ENCODE measurements around the gene CCDC92B. TPM values are rescaled to one million over a fixed set of nuclear protein-coding genes. Genes with fewer than 3 reads are reported as not detected.

CCDC92B gene
- total and polyA plus RNA-seq, 2 experiments from 2014 or later: 0.10 TPM; not detected in 1

DNA sequence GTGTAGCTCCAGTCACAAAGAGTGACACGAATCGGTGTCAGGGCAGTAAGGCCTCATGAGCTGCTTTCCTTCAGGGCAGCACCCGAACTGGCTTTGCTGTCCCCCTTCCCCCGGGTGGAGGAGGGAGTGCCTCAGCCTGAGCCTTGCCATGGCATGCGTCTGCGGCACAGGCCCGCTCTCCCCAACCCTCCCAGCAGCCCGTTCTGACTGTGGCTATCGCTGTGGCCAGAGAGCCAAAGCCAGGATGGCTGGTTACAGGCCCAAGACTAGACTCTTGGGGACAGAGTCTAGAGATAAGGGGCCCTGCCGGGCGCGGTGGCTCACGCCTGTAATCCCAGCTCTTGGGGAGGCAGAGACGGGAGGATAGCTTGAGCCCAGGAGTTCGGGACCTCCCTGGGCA, 63.8 kb downstream of the CCDC92B start:
- H3K27me3 ChIP-seq: no peaks in the 10 kb centered on the region
- H3K4me3 ChIP-seq: no peak overlapping the region
- peaks cover 7% of the 10 kb centered on the region for H3K79me2 ChIP-seq
- H3K27ac ChIP-seq: no peak overlapping the region
- H3K4me2 ChIP-seq: no peak overlapping the region
- peaks cover 5% of the 10 kb centered on the region for H3K4me1 ChIP-seq (ENCODE audit: insufficient read depth)
- no peak for DNase-seq (ENCODE audit: low spot score)
- H4K20me1 ChIP-seq (ENCODE audit: insufficient read depth, poor library complexity, severe bottlenecking): peaks cover 5% of the 10 kb centered on the region
- H3K36me3 ChIP-seq (replicated peaks; ENCODE audit: insufficient read depth, low read depth): peaks cover 5% of the 10 kb centered on the region
- H3K9me2 ChIP-seq (replicated peaks; ENCODE audit: insufficient read depth): no peaks in the 10 kb centered on the region
- H3K9me3 ChIP-seq (ENCODE audit: low read depth): no peaks in the 10 kb centered on the region
- 97% methylated on average over 15 of the region's 15 CpGs for WGBS (ENCODE audit: low lambda C conversion rate, missing lambda C conversion rate)
- H2AFZ ChIP-seq: no peak overlapping the region
- TF ChIP-seq EZH2phosphoT487 (IDR thresholded peaks at IDR 0.05; ENCODE audit: low read depth, severe bottlenecking, unreplicated experiment): no peak
- TF ChIP-seq, protein P1, sequence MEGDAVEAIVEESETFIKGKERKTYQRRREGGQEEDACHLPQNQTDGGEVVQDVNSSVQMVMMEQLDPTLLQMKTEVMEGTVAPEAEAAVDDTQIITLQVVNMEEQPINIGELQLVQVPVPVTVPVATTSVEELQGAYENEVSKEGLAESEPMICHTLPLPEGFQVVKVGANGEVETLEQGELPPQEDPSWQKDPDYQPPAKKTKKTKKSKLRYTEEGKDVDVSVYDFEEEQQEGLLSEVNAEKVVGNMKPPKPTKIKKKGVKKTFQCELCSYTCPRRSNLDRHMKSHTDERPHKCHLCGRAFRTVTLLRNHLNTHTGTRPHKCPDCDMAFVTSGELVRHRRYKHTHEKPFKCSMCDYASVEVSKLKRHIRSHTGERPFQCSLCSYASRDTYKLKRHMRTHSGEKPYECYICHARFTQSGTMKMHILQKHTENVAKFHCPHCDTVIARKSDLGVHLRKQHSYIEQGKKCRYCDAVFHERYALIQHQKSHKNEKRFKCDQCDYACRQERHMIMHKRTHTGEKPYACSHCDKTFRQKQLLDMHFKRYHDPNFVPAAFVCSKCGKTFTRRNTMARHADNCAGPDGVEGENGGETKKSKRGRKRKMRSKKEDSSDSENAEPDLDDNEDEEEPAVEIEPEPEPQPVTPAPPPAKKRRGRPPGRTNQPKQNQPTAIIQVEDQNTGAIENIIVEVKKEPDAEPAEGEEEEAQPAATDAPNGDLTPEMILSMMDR (IDR thresholded peaks at IDR 0.05; ENCODE audit: poor library complexity): no peak
- TF ChIP-seq EZH2 (IDR thresholded peaks at IDR 0.05; ENCODE audit: borderline replicate concordance): no peak

DNA sequence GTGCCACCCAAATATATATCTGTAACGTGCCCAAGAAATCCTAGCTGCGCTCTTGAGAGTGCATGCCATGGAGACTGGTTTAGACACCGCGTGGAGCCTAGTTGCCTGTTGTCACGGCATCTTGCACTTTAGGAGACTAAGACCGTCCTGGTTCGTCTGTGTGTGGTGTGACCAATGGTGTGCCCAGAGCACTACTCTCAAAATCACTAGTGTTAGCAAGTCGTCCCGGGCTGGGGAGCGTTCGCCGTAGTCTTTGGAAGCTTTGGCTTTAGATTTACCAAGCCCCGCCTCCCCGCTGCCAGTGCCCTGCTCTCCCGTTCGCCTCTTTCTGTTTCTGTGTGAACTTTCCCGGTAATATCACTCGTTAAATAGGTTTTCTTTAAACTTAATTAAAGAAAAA, 64.9 kb downstream of the CCDC92B start:
- H3K79me2 ChIP-seq: peaks cover 7% of the 10 kb centered on the region
- no peak overlapping the region for H3K4me3 ChIP-seq
- no peak for DNase-seq (ENCODE audit: low spot score)
- H3K36me3 ChIP-seq (replicated peaks; ENCODE audit: insufficient read depth, low read depth): peaks cover 5% of the 10 kb centered on the region
- TF ChIP-seq EZH2 (IDR thresholded peaks at IDR 0.05; ENCODE audit: borderline replicate concordance) (no peak), EZH2phosphoT487 (IDR thresholded peaks at IDR 0.05; ENCODE audit: low read depth, severe bottlenecking, unreplicated experiment) (no peak)
- H2AFZ ChIP-seq: no peak overlapping the region
- H3K9me3 ChIP-seq (ENCODE audit: low read depth): no peaks in the 10 kb centered on the region
- WGBS (ENCODE audit: low lambda C conversion rate, missing lambda C conversion rate): 95% methylated on average over 18 of the region's 18 CpGs
- peaks cover 5% of the 10 kb centered on the region for H3K4me1 ChIP-seq (ENCODE audit: insufficient read depth)
- H3K4me2 ChIP-seq: no peak overlapping the region
- no peaks in the 10 kb centered on the region for H3K27me3 ChIP-seq
- H4K20me1 ChIP-seq (ENCODE audit: insufficient read depth, poor library complexity, severe bottlenecking): peaks cover 5% of the 10 kb centered on the region
- H3K9me2 ChIP-seq (replicated peaks; ENCODE audit: insufficient read depth): no peaks in the 10 kb centered on the region
- H3K27ac ChIP-seq: no peak overlapping the region

DNA sequence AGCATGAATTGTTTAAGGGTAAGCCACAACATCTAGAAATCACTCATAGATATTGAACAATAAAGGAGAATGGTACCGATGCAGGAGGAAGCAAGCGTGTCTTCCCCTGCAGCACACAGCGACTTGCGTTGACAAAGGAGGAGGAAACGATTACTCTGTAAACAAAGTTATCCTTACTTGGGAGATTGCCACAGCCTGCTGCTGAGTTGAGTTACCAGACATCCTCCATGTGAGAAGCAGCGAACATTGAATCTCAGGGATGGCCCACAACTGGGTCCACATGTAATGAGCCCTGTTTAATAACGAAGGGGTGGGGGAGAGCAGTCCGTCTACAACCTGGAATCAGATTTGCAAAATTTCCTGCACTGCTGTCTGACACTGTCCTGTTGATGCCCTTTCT, 65.5 kb downstream of the CCDC92B start:
- Histone ChIP-seq H3K4me2 (no peak overlapping the region), H3K9me2 (replicated peaks; ENCODE audit: insufficient read depth) (no peaks in the 10 kb centered on the region), H3K4me3 (no peak overlapping the region), H2AFZ (no peak overlapping the region), H3K79me2 (peaks cover 7% of the 10 kb centered on the region), H3K36me3 (replicated peaks; ENCODE audit: insufficient read depth, low read depth) (peaks cover 5% of the 10 kb centered on the region), H3K27me3 (no peaks in the 10 kb centered on the region), H3K27ac (no peak overlapping the region), H3K9me3 (ENCODE audit: low read depth) (no peaks in the 10 kb centered on the region), H4K20me1 (ENCODE audit: insufficient read depth, poor library complexity, severe bottlenecking) (peaks cover 5% of the 10 kb centered on the region), H3K4me1 (ENCODE audit: insufficient read depth) (peaks cover 4% of the 10 kb centered on the region)
- no peak for TF ChIP-seq EZH2 (IDR thresholded peaks at IDR 0.05; ENCODE audit: borderline replicate concordance)
- TF ChIP-seq EZH2phosphoT487 (IDR thresholded peaks at IDR 0.05; ENCODE audit: low read depth, severe bottlenecking, unreplicated experiment): no peak
- TF ChIP-seq, protein P1 (IDR thresholded peaks at IDR 0.05; ENCODE audit: poor library complexity): no peak
- peak; percentile 37 for DNase-seq (ENCODE audit: low spot score)
- 64% methylated on average over 8 of the region's 8 CpGs for WGBS (ENCODE audit: low lambda C conversion rate, missing lambda C conversion rate)

DNA sequence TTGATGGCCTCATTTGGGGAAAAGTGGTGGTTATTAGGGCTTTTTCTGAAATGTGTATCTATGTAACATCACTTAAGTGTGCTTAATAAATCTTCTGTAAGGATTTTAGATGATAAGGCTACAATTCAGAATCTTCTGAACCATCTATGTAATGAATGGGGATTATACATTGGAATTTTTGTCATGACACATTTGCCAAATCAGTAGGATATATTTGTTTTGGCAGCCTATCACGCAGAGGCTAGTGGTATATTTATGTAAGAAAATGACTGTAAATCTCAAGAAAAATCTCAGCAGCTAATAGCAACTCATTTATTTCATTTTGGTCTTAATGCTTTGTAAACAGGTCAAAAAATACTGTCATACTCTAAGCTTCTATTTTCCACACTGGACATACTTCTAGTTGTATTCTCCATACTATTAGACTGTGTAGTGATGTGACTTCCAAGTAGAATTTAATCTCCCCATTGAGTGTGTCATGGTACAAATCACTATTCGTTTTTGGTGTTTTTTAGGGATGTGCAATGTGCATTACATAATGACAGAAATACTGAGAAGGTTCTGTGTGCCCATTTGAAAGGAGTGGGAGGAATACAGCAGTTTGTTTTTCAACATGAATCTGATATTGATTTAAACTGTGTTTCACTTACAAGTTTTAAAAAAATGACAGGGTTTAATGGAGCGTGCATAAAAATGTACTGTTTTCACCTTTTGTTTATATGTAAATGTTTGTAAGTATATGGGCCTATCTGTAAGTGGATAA, 67.1 kb downstream of the CCDC92B start:
- Histone ChIP-seq H4K20me1 (ENCODE audit: insufficient read depth, poor library complexity, severe bottlenecking) (peaks cover 5% of the 10 kb centered on the region), H3K4me3 (no peak overlapping the region), H2AFZ (no peak overlapping the region), H3K79me2 (peaks cover 7% of the 10 kb centered on the region), H3K36me3 (replicated peaks; ENCODE audit: insufficient read depth, low read depth) (peaks cover 5% of the 10 kb centered on the region), H3K4me1 (ENCODE audit: insufficient read depth) (no peaks in the 10 kb centered on the region), H3K27ac (no peak overlapping the region), H3K27me3 (no peaks in the 10 kb centered on the region), H3K9me3 (ENCODE audit: low read depth) (no peaks in the 10 kb centered on the region), H3K9me2 (replicated peaks; ENCODE audit: insufficient read depth) (no peaks in the 10 kb centered on the region), H3K4me2 (no peak overlapping the region)
- WGBS (ENCODE audit: low lambda C conversion rate, missing lambda C conversion rate): 88% methylated on average over 3 of the region's 3 CpGs
- TF ChIP-seq EZH2phosphoT487 (IDR thresholded peaks at IDR 0.05; ENCODE audit: low read depth, severe bottlenecking, unreplicated experiment) (no peak), EZH2 (IDR thresholded peaks at IDR 0.05; ENCODE audit: borderline replicate concordance) (no peak)
- TF ChIP-seq, protein P1 (IDR thresholded peaks at IDR 0.05; ENCODE audit: poor library complexity): no peak
- DNase-seq (ENCODE audit: low spot score): no peak
